ENCODE measurements around the gene THSD8. TPM values are rescaled to one million over a fixed set of nuclear protein-coding genes. Genes with fewer than 3 reads are reported as not detected.
"Not testable (repeated sequence)": the region's sequence is repeated elsewhere in the genome, so short reads cannot be mapped to it uniquely, and the experiment has no call there.

THSD8 gene
- total RNA-seq, 1 donor from 2014 or later: 34.7 TPM

- H3K4me3 Mint-ChIP-seq: peak overlapping the region; percentile 92
- peak; percentile 88 for DNase-seq (ENCODE audit: low read depth, low spot score)
- H3K36me3 Mint-ChIP-seq (ENCODE audit: low read depth): no peaks in the 10 kb centered on the region
- H3K27ac Mint-ChIP-seq (ENCODE audit: unreplicated experiment): no peak overlapping the region
- H3K9me3 Mint-ChIP-seq: no peaks in the 10 kb centered on the region
- H3K4me1 Mint-ChIP-seq: peaks cover 32% of the 10 kb centered on the region
- H3K27me3 Mint-ChIP-seq (ENCODE audit: low read depth): peaks cover 7% of the 10 kb centered on the region
- TF ChIP-seq CTCF (conservative IDR thresholded peaks at IDR 0.05): peak; percentile 95
Measured at GRCh38 chr19:12796146-12797071, 5.5 kb upstream of the THSD8 start.

- no peak for DNase-seq (ENCODE audit: low read depth, low spot score)
- H3K9me3 Mint-ChIP-seq: no peaks in the 10 kb centered on the region
- peaks cover 7% of the 10 kb centered on the region for H3K27me3 Mint-ChIP-seq (ENCODE audit: low read depth)
- H3K4me1 Mint-ChIP-seq: peaks cover 34% of the 10 kb centered on the region
- H3K4me3 Mint-ChIP-seq: peak overlapping the region; percentile 92
- no peak for TF ChIP-seq CTCF (conservative IDR thresholded peaks at IDR 0.05)
- H3K27ac Mint-ChIP-seq (ENCODE audit: unreplicated experiment): no peak overlapping the region
- H3K36me3 Mint-ChIP-seq (ENCODE audit: low read depth): no peaks in the 10 kb centered on the region
Measured at GRCh38 chr19:12797141-12797587, 4.7 kb upstream of the THSD8 start.

GRCh38 chr19:12797607-12798006 lies 4.3 kb upstream of the THSD8 start:
- DNase-seq (ENCODE audit: low read depth, low spot score); H3K27me3 Mint-ChIP-seq (ENCODE audit: low read depth); H3K27ac Mint-ChIP-seq (ENCODE audit: unreplicated experiment); H3K9me3 Mint-ChIP-seq; H3K36me3 Mint-ChIP-seq (ENCODE audit: low read depth): not testable (repeated sequence)
- Mint-ChIP-seq H3K4me1 (peaks cover 38% of the 10 kb centered on the region), H3K4me3 (peak overlapping the region; percentile 92)

GRCh38 chr19:12799742-12800465 lies 2.0 kb upstream of the THSD8 start:
- Mint-ChIP-seq H3K9me3 (no peaks in the 10 kb centered on the region), H3K4me3 (peak overlapping the region; percentile 94), H3K27me3 (ENCODE audit: low read depth) (peaks cover 3% of the 10 kb centered on the region), H3K27ac (ENCODE audit: unreplicated experiment) (no peak overlapping the region), H3K4me1 (peaks cover 28% of the 10 kb centered on the region), H3K36me3 (ENCODE audit: low read depth) (no peaks in the 10 kb centered on the region)
- no peak for TF ChIP-seq CTCF (conservative IDR thresholded peaks at IDR 0.05)
- no peak for DNase-seq (ENCODE audit: low read depth, low spot score)

- peaks cover 28% of the 10 kb centered on the region for H3K4me1 Mint-ChIP-seq
- TF ChIP-seq CTCF (conservative IDR thresholded peaks at IDR 0.05): no peak
- no peaks in the 10 kb centered on the region for H3K36me3 Mint-ChIP-seq (ENCODE audit: low read depth)
- no peaks in the 10 kb centered on the region for H3K9me3 Mint-ChIP-seq
- H3K4me3 Mint-ChIP-seq: peak overlapping the region; percentile 94
- no peak for DNase-seq (ENCODE audit: low read depth, low spot score)
- H3K27ac Mint-ChIP-seq (ENCODE audit: unreplicated experiment): no peak overlapping the region
- peaks cover 3% of the 10 kb centered on the region for H3K27me3 Mint-ChIP-seq (ENCODE audit: low read depth)
Measured at GRCh38 chr19:12800466-12800770, 1.5 kb upstream of the THSD8 start.

Data from neural crest cell (in vitro differentiated cells).